H1 (cell line): Measurements from ENCODE around the gene PARP1.

ENCODE experiments used
- ATF3 ChIP-seq: IDR thresholded peaks from 2 replicates; pipeline ENCODE4 v1.6.1; 2011; ENCODE audit warnings: low read depth, mild to moderate bottlenecking, low read length; ENCODE audit not compliant: insufficient read depth
- CBX8 ChIP-seq: fragments of 300-800, 300-1000 bp; sonication (generic); IDR thresholded peaks from 2 replicates; pipeline ENCODE4 v1.7.1; 2016; ENCODE audit warnings: low read depth, low read length, borderline replicate concordance
- CTCF ChIP-seq, 3 experiments: IDR thresholded peaks; 1 replicate in 2 of 3; 2 replicates in 1 of 3; pipeline versions ENCODE4 v1.5.1 to v1.6.1; 2011; ENCODE audit warnings: low read length in 3 of 3, mild to moderate bottlenecking in 3 of 3, inconsistent platforms in 2 of 3, low read depth in 1 of 3, moderate library complexity in 1 of 3; ENCODE audit not compliant: insufficient read depth in 1 of 3; ENCODE audit errors: control extremely low read depth in 1 of 3
- EZH2 ChIP-seq: fragments of 200-600 bp; sonication (generic); IDR thresholded peaks from 2 replicates; pipeline ENCODE4 v1.7.1; 2012; ENCODE audit warnings: low read depth, mild to moderate bottlenecking, moderate library complexity, low read length, inconsistent platforms; ENCODE audit not compliant: severe bottlenecking
- POLR2A ChIP-seq, 2 experiments: IDR thresholded peaks; 1 replicate in 1 of 2; 2 replicates in 1 of 2; pipeline ENCODE4 v1.6.1; 2011; ENCODE audit warnings: low read depth in 2 of 2, low read length in 2 of 2, mild to moderate bottlenecking in 2 of 2; ENCODE audit errors: control extremely low read depth in 1 of 2
- POLR2AphosphoS5 ChIP-seq: IDR thresholded peaks from 2 replicates; pipeline ENCODE4 v1.6.1; 2011; ENCODE audit warnings: low read depth, low read length
- RAD21 ChIP-seq, 2 experiments: IDR thresholded peaks in 1 of 2; conservative IDR thresholded peaks in 1 of 2; 2 replicates each; pipeline ENCODE4 v1.6.1; 2011; ENCODE audit warnings: low read depth in 2 of 2, low read length in 2 of 2, improper control_type of control experiment in 1 of 2, inconsistent platforms in 1 of 2, mild to moderate bottlenecking in 1 of 2, moderate library complexity in 1 of 2
- SIRT6 ChIP-seq: IDR thresholded peaks from one replicate; pipeline ENCODE4 v1.7.1; 2012; ENCODE audit warnings: low read length, inconsistent platforms
- SRF ChIP-seq: IDR thresholded peaks from 2 replicates; pipeline ENCODE4 v1.6.1; 2011; ENCODE audit warnings: mild to moderate bottlenecking, low read depth, low read length, moderate library complexity
- TAF1 ChIP-seq: IDR thresholded peaks from 2 replicates; pipeline ENCODE4 v1.6.1; 2011; ENCODE audit warnings: mild to moderate bottlenecking, low read depth, low read length

- TF ChIP-seq CTCF (IDR thresholded peaks at IDR 0.05; ENCODE audit: control extremely low read depth in 1 of 3, insufficient read depth in 1 of 3, low read depth in 1 of 3, low read length in 3 of 3) (no peak), SIRT6 (no peak), RAD21 (IDR thresholded peaks at IDR 0.05 in 1 of 2, conservative IDR thresholded peaks at IDR 0.05 in 1 of 2; ENCODE audit: low read depth in 2 of 2, low read length in 2 of 2) (no peak), CBX8 (no peak), POLR2AphosphoS5 (0 out of 2 replicates have a peak, but pooled peaks have one; percentile 5), EZH2 (no peak), ATF3 (no peak), TAF1 (no peak), SRF (no peak), POLR2A (IDR thresholded peaks at IDR 0.05; ENCODE audit: control extremely low read depth in 1 of 2, low read depth in 2 of 2, low read length in 2 of 2) (no peak)
Observed at GRCh38 chr1:226355016-226355415, 52.9 kb downstream of the PARP1 start.
